GM13977 (cell line): ENCODE measurements around the gene CRKL.

Experiments used
- DNase-seq: peaks from one replicate; pipeline ENCODE4 v3.0.0; 2012; ENCODE audit warnings: low spot score
- in situ Hi-C: fragments of 300-500 bp; cut with MboI; formaldehyde crosslinking; loops from one replicate; pipeline ENCODE4 v1.12.0; 2022; ENCODE audit warnings: low sequenced_read_pairs, low pct_unique_long_range_greater_than_20kb, mixed read lengths, inconsistent platforms; ENCODE audit not compliant: unreplicated experiment
- TF ChIP-seq, protein P1 (sequence below): IDR thresholded peaks from 2 replicates; pipeline ENCODE4 v1.5.1; 2012; ENCODE audit warnings: mild to moderate bottlenecking, control low read depth; ENCODE audit not compliant: insufficient read depth; ENCODE audit errors: extremely low read depth, missing control alignments

The CRKL gene

DNA sequence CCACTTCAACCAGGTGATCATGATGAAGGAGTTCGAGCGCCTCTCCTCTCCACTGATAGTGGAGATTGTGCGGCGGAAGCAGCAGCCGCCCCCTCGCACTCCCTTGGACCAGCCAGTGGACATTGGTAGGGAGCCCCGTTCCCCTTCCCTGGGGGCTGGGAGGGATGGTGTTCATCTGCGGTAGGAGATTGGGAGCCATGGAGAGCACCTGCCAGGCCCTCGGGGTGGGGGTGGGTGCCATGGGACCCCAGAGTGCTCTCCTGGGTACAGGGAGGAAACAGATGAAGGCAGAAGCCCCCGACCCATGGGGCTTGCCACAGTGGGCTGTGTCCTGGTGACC lies 77.7 kb downstream of the CRKL start:
- DNase-seq = no peak
- in situ Hi-C loops = no loop called here
- TF ChIP-seq, protein P1, sequence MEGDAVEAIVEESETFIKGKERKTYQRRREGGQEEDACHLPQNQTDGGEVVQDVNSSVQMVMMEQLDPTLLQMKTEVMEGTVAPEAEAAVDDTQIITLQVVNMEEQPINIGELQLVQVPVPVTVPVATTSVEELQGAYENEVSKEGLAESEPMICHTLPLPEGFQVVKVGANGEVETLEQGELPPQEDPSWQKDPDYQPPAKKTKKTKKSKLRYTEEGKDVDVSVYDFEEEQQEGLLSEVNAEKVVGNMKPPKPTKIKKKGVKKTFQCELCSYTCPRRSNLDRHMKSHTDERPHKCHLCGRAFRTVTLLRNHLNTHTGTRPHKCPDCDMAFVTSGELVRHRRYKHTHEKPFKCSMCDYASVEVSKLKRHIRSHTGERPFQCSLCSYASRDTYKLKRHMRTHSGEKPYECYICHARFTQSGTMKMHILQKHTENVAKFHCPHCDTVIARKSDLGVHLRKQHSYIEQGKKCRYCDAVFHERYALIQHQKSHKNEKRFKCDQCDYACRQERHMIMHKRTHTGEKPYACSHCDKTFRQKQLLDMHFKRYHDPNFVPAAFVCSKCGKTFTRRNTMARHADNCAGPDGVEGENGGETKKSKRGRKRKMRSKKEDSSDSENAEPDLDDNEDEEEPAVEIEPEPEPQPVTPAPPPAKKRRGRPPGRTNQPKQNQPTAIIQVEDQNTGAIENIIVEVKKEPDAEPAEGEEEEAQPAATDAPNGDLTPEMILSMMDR = no peak

DNA sequence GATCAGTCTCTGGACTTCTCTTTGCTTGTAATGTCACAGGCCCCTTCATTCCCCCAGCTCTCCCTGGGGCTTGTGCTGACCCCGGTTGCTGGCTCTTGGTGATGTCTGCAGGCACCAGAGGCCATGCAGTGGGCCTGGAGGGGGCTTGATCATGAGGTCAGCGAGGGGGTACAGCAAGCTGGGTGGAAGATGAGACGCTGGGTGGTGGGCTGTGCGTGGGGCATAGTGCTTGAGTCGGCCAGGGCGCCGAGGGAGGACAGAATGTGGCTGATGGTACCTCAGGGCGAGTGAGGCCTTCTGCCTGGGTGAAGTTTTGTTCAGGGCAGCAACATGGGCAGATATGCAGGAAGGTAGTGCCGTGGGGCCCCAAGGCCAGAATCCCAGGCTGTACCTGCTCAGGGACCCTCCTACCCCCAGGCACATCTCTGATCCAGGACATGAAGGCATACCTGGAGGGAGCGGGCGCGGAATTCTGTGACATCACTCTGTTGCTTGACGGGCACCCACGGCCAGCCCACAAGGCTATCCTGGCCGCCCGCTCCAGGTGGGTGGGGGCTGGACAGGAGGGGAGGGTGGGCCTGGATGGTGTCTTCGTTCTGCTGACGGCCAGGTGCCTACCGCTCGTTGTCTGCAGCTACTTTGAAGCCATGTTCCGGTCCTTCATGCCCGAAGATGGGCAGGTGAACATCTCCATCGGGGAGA lies 78.3 kb downstream of the CRKL start:
- in situ Hi-C loops = no loop called here
- TF ChIP-seq, protein P1 = no peak
- no peak for DNase-seq

DNA sequence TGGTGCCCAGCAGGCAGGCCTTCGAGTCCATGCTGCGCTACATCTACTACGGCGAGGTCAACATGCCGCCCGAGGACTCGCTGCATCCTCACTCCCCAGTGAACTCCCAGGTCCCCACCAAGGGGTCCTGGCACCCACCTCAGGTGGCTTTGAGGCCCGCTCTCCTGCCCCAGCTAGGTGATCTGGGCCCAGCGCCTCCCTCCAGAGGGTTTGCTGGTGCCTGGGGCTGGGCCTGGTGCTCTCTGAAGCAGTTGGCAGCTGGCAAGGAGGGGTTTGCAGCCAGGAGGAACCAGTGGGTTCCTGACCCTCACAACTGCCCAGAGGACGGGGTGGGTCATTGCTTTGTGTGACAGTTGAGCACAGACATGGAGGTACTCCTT lies 78.8 kb downstream of the CRKL start:
- TF ChIP-seq, protein P1 = no peak
- in situ Hi-C loops = no loop called here
- DNase-seq = no peak

DNA sequence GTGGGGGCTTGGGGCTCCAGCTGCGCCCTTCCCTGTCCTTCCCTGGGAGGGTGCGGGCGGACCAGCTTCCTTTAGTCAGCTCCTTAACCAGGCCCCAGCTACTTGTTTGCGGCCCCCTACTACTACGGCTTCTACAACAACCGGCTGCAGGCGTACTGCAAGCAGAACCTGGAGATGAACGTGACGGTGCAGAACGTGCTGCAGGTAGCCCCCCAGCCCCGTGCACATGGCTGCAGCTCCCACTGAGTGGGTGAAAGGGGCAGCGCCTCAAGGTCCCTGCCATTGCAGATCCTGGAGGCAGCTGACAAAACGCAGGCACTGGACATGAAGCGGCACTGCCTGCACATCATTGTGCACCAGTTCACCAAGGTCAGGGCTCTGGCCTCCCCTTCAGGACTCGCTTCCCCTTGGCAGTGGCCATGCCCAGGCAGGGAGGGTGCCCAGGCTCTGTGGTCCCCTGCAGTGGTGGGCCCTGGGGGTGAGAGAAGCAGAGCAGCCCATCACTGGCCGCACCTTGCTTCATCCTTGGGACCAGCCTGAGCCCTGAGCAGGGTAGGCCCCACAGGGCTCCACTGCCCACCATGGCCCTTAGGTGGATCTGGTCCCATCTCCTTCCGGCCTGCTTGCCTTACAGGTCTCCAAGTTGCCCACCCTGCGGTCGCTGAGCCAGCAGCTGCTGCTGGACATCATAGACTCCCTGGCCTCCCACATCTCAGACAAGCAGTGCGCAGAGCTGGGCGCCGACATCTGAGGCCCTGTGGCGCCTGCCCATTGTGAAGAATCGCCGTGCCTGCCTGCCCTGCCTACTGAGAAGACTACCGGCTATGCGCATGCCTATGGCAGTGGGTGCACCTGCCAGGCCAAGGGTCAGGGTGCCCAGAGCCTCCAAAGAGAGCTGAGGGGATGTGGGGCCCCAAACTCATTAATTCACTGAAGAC lies 79.7 kb downstream of the CRKL start:
- in situ Hi-C loops = no loop called here
- TF ChIP-seq, protein P1 = no peak
- DNase-seq = no peak

DNA sequence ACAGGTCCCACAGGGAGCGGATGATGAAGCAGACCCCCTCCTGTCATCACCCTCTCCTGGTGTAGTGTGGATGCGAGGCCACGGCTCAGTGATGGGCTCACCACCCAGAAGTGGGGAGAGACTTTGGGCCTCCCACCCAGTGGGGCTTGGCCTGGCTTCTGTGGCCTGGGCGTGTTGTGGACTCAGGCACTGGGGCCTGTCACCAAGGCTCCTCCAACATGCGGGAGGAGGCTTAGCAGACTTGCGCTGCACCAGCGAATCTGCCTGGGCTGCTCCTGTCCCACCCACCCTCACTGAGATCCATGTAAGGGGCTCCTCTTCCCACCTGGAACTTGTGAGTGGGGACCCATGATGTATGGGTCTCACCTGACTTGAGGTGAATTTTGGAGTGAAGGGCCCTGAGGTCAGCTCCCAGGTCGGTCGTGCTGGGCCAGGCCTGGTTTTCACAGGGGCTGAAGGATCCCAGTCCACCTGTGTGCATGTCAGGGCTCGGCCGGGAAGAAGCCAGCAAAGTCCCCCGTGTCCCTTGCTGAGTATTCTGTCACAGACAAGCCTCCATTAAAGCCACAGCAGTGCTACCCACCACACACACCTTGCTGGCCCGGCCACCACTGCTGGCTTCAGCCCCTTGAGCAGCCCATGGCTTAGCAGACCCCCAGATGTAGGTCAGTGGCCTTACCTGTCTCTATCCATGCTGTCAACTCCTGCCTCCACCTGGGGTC lies 80.5 kb downstream of the CRKL start:
- in situ Hi-C loops = no loop called here
- TF ChIP-seq, protein P1 = no peak
- DNase-seq = no peak
